SK-N-SH (cell line): ENCODE data around the gene S100A8. TPM values are rescaled to one million over a fixed set of nuclear protein-coding genes. Genes with fewer than 3 reads are reported as not detected.

ENCODE experiments used
- CTCF ChIA-PET: fragments of 300-600, 350-600 bp; formaldehyde crosslinking; extraction: SDS; loops from one replicate; lab custom pipeline; 2021; lab: Yijun Ruan, JAX
- POLR2A ChIA-PET: fragments of 350-600 bp; sonication (Branson Sonifier 250); formaldehyde crosslinking; extraction: SDS; loops from one replicate; lab custom pipeline; 2020; ENCODE audit warnings: antibody characterized with exemption, inconsistent platforms; lab: Yijun Ruan, JAX
- DNase-seq: peaks from one replicate; pipeline ENCODE4 v3.0.0; 2012
- H2AFZ ChIP-seq: fragments of 200-600 bp; sonication (generic); 2 replicates; pipeline ENCODE4 v1.8.1; 2016; ENCODE audit warnings: antibody characterized with exemption, mild to moderate bottlenecking, low read depth
- H3F3A ChIP-seq: fragments of 200-600 bp; sonication (generic); replicated peaks from 2 replicates; pipeline ENCODE3; 2016; ENCODE audit warnings: antibody characterized with exemption, mild to moderate bottlenecking; ENCODE audit not compliant: insufficient read depth
- H3K27ac ChIP-seq, 2 experiments: fragments of 200-500 bp in 1 of 2; fragments of 200-600 bp in 1 of 2; sonication (Bioruptor generic) in 1 of 2; sonication (generic), shearing (Covaris generic) in 1 of 2; 2 replicates each; pipeline versions ENCODE4 v1.5.1 to v1.6.1; 2014 to 2016; ENCODE audit warnings: low read depth in 2 of 2, inconsistent platforms in 1 of 2, low read length in 1 of 2, mild to moderate bottlenecking in 1 of 2, mixed read lengths in 1 of 2
- H3K27me3 ChIP-seq: fragments of 200-600 bp; sonication (generic), shearing (Covaris generic); 2 replicates; pipeline ENCODE4 v1.6.1; 2016; ENCODE audit warnings: mixed run types; ENCODE audit not compliant: insufficient read depth
- H3K36me3 ChIP-seq, 2 experiments: fragments of 200-500 bp in 1 of 2; fragments of 200-600 bp in 1 of 2; sonication (Bioruptor generic) in 1 of 2; sonication (generic) in 1 of 2; replicated peaks in 1 of 2; 2 replicates each; pipeline versions ENCODE3 to v1.5.1; 2014 to 2016; ENCODE audit warnings: low read length in 1 of 2, mild to moderate bottlenecking in 1 of 2; ENCODE audit not compliant: insufficient read depth in 2 of 2, control insufficient read depth in 1 of 2
- H3K4me1 ChIP-seq, 2 experiments: fragments of 200-500 bp in 1 of 2; fragments of 200-600 bp in 1 of 2; sonication (Bioruptor generic) in 1 of 2; sonication (generic), shearing (Covaris generic) in 1 of 2; 2 replicates each; pipeline versions ENCODE4 v1.5.1 to v1.6.1; 2014 to 2016; ENCODE audit warnings: low read depth in 1 of 2, low read length in 1 of 2, mixed run types in 1 of 2; ENCODE audit not compliant: insufficient read depth in 2 of 2, control insufficient read depth in 1 of 2
- H3K4me2 ChIP-seq: fragments of 200-600 bp; sonication (generic), shearing (Covaris generic); 2 replicates; pipeline ENCODE4 v1.6.1; 2017; ENCODE audit warnings: mixed run types
- H3K4me3 ChIP-seq, 2 experiments: fragments of 200-500 bp in 1 of 2; fragments of 200-600 bp in 1 of 2; sonication (Bioruptor generic) in 1 of 2; sonication (generic), shearing (Covaris generic) in 1 of 2; 2 replicates each; pipeline versions ENCODE4 v1.5.1 to v1.8.1; 2014 to 2016; ENCODE audit warnings: low read depth in 2 of 2, inconsistent platforms in 1 of 2, low read length in 1 of 2, mild to moderate bottlenecking in 1 of 2, mixed read lengths in 1 of 2, moderate library complexity in 1 of 2
- H3K79me2 ChIP-seq: fragments of 200-600 bp; sonication (generic); 2 replicates; pipeline ENCODE4 v1.8.1; 2017; ENCODE audit warnings: mild to moderate bottlenecking; ENCODE audit not compliant: insufficient read depth
- H3K9ac ChIP-seq: fragments of 200-600 bp; sonication (generic); 2 replicates; pipeline ENCODE4 v1.6.1; 2017; ENCODE audit warnings: mixed run types
- H3K9me2 ChIP-seq: fragments of 200-600 bp; sonication (generic); 2 replicates; pipeline ENCODE4 v1.6.1; 2017; ENCODE audit warnings: mixed run types
- H3K9me3 ChIP-seq: fragments of 200-600 bp; sonication (generic); 2 replicates; pipeline ENCODE4 v1.6.1; 2017; ENCODE audit warnings: mixed run types, mild to moderate bottlenecking, moderate library complexity
- H4K20me1 ChIP-seq: fragments of 200-600 bp; sonication (generic); 2 replicates; pipeline ENCODE4 v1.6.1; 2017; ENCODE audit warnings: mild to moderate bottlenecking, mixed run types; ENCODE audit not compliant: insufficient read depth
- CHD2 ChIP-seq: fragments of 150-350 bp; IDR thresholded peaks from 2 replicates; pipeline ENCODE4 v1.6.1; 2018; ENCODE audit warnings: low read length; ENCODE audit not compliant: partially characterized antibody
- EP300 ChIP-seq, 2 experiments: IDR thresholded peaks; 2 replicates each; pipeline versions ENCODE4 v1.4.0 to v1.6.1; 2012; ENCODE audit warnings: borderline replicate concordance in 1 of 2, low read depth in 1 of 2, low read length in 1 of 2
- EZH2phosphoT487 ChIP-seq: fragments of 200-600 bp; sonication (generic); IDR thresholded peaks from 2 replicates; pipeline ENCODE4 v1.6.1; 2017; ENCODE audit warnings: low read depth, mixed run types, mild to moderate bottlenecking, antibody characterized with exemption, moderate library complexity, borderline replicate concordance
- FOSL2 ChIP-seq: IDR thresholded peaks from 2 replicates; pipeline ENCODE4 v1.4.0; 2012; ENCODE audit warnings: low read depth, mild to moderate bottlenecking, moderate library complexity, borderline replicate concordance
- FOXJ3 ChIP-seq: sonication (generic); formaldehyde crosslinking; IDR thresholded peaks from 2 replicates; pipeline ENCODE4 v1.5.1; 2020; ENCODE audit warnings: mild to moderate bottlenecking, missing genetic modification reagents
- FOXM1 ChIP-seq: IDR thresholded peaks from 2 replicates; pipeline ENCODE4 v1.4.0; 2012; ENCODE audit warnings: low read depth, mild to moderate bottlenecking
- GATA2 ChIP-seq: sonication (generic); formaldehyde crosslinking; IDR thresholded peaks from 2 replicates; pipeline ENCODE4 v1.5.0; 2020; ENCODE audit warnings: mild to moderate bottlenecking, missing genetic modification reagents
- JUND ChIP-seq: IDR thresholded peaks from 2 replicates; pipeline ENCODE4 v1.4.0; 2012
- NFIC ChIP-seq: IDR thresholded peaks from 2 replicates; pipeline ENCODE4 v1.4.0; 2012; ENCODE audit warnings: borderline replicate concordance
- POLR2AphosphoS5 ChIP-seq: IDR thresholded peaks from 2 replicates; pipeline ENCODE4 v1.6.1; 2012; ENCODE audit warnings: low read depth, low read length
- RAD21 ChIP-seq: IDR thresholded peaks from 2 replicates; pipeline ENCODE4 v1.6.1; 2012; ENCODE audit warnings: mild to moderate bottlenecking, low read length
- RFX5 ChIP-seq: IDR thresholded peaks from 2 replicates; pipeline ENCODE4 v1.6.1; 2012; ENCODE audit warnings: mild to moderate bottlenecking, improper control_type of control experiment, low read length
- SMC3 ChIP-seq: IDR thresholded peaks from 2 replicates; pipeline ENCODE4 v1.6.1; 2012; ENCODE audit warnings: low read depth, low read length, improper control_type of control experiment
- TAF1 ChIP-seq: IDR thresholded peaks from 2 replicates; pipeline ENCODE4 v1.6.1; 2012; ENCODE audit warnings: low read depth, mild to moderate bottlenecking, low read length, moderate library complexity, borderline replicate concordance
- TCF12 ChIP-seq: IDR thresholded peaks from 2 replicates; pipeline ENCODE4 v1.4.0; 2012
- TEAD4 ChIP-seq: IDR thresholded peaks from 2 replicates; pipeline ENCODE4 v1.4.0; 2012; ENCODE audit warnings: mild to moderate bottlenecking, borderline replicate concordance; ENCODE audit not compliant: insufficient read depth
- YY1 ChIP-seq: IDR thresholded peaks from 2 replicates; pipeline ENCODE4 v1.4.0; 2012; ENCODE audit warnings: low read depth, mild to moderate bottlenecking
- WGBS: methylation state at CpG from one replicate; pipeline ENCODE4 v1.1.6; 2017; ENCODE audit warnings: low lambda C conversion rate; 5-methylcytosine and 5-hydroxymethylcytosine counted together
- polyA plus RNA-seq, 3 experiments: library from polyadenylated mRNA; depleted of rRNA; stranded (reverse); fragments of >200 nt; gene quantifications; 2 replicates each; pipeline ENCODE4 v1.2.3, GENCODE V29; 2012
- TF ChIP-seq, protein P1 (sequence below): fragments of 150-350 bp; IDR thresholded peaks from 2 replicates; pipeline ENCODE4 v1.6.1; 2016; ENCODE audit warnings: mild to moderate bottlenecking, low read depth, low read length
- TF ChIP-seq, protein P2 (sequence below): IDR thresholded peaks from 2 replicates; pipeline ENCODE4 v1.4.0; 2012; ENCODE audit warnings: low read depth, borderline replicate concordance

Gene S100A8
- polyA plus RNA-seq, 1 of the 3 experiments (the other 2 are of a cell fraction) = not detected

GRCh38 chr1:153366261-153366660, 24.6 kb downstream of the S100A8 start:
- Histone ChIP-seq H3K9ac (no peak overlapping the region), H3K9me2 (no peaks in the 10 kb centered on the region), H3F3A (no peaks in the 10 kb centered on the region), H3K9me3 (no peaks in the 10 kb centered on the region), H3K79me2 (no peaks in the 10 kb centered on the region), H2AFZ (no peak overlapping the region), H3K27ac (no peak overlapping the region), H3K27me3 (peaks cover 31% of the 10 kb centered on the region; the same call in 1 of the 2 replicates), H3K36me3 (no peaks in the 10 kb centered on the region), H3K4me1 (no peaks in the 10 kb centered on the region), H4K20me1 (no peaks in the 10 kb centered on the region), H3K4me2 (no peak overlapping the region), H3K4me3 (no peak overlapping the region)
- ChIA-PET CTCF (interaction anchor here (1.8 to 2.8 kb wide), 3 partner anchors 11 to 129 kb away, joined by 5 to 11 read pairs (median 6); no protein-coding TSS in a partner anchor), POLR2A (no interaction called here)
- 11% methylated on average over 6 of the region's 6 CpGs for WGBS
- no peak for DNase-seq
- TF ChIP-seq FOXM1 = no peak
- TF ChIP-seq YY1 = no peak
- TF ChIP-seq, protein P1, sequence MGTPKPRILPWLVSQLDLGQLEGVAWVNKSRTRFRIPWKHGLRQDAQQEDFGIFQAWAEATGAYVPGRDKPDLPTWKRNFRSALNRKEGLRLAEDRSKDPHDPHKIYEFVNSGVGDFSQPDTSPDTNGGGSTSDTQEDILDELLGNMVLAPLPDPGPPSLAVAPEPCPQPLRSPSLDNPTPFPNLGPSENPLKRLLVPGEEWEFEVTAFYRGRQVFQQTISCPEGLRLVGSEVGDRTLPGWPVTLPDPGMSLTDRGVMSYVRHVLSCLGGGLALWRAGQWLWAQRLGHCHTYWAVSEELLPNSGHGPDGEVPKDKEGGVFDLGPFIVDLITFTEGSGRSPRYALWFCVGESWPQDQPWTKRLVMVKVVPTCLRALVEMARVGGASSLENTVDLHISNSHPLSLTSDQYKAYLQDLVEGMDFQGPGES = no peak
- no peak for TF ChIP-seq RAD21
- no peak for TF ChIP-seq POLR2AphosphoS5
- TF ChIP-seq EZH2phosphoT487 = no peak

DNA sequence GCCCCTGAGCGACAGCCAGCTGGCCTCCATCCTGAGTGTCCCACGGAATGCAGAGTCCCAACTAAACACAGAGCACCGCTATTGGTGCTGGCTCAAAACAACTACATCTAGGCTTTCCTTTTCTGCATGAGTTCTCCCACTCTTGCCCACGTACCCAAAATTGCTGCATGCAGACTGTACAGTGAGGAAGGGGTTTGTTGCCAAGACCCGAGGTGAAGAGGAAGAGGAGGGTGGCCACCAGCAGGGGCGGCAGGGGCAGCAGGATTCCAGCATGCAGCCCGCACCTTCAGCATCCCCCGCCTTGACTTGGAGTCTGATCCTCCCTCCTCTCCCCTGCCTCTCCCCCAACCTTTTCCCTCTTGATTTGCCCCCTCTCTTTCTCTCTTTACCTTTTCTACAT, 25.2 kb downstream of the S100A8 start:
- H3K4me3 ChIP-seq = no peak overlapping the region
- H3K9ac ChIP-seq = no peak overlapping the region
- no peak overlapping the region for H3K27ac ChIP-seq
- H3K79me2 ChIP-seq = no peaks in the 10 kb centered on the region
- H3K9me2 ChIP-seq = no peaks in the 10 kb centered on the region
- no peak for TF ChIP-seq SMC3
- TF ChIP-seq FOXJ3 (CRISPR knock-in tag) = no peak
- TF ChIP-seq, protein P1 = no peak
- TF ChIP-seq, protein P2, sequence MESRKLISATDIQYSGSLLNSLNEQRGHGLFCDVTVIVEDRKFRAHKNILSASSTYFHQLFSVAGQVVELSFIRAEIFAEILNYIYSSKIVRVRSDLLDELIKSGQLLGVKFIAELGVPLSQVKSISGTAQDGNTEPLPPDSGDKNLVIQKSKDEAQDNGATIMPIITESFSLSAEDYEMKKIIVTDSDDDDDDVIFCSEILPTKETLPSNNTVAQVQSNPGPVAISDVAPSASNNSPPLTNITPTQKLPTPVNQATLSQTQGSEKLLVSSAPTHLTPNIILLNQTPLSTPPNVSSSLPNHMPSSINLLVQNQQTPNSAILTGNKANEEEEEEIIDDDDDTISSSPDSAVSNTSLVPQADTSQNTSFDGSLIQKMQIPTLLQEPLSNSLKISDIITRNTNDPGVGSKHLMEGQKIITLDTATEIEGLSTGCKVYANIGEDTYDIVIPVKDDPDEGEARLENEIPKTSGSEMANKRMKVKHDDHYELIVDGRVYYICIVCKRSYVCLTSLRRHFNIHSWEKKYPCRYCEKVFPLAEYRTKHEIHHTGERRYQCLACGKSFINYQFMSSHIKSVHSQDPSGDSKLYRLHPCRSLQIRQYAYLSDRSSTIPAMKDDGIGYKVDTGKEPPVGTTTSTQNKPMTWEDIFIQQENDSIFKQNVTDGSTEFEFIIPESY = no peak
- no peak for TF ChIP-seq GATA2 (CRISPR knock-in tag)
- TF ChIP-seq CHD2 = no peak
- no peak for TF ChIP-seq RAD21
- TF ChIP-seq TAF1 = no peak
- no peak for TF ChIP-seq TCF12
- no peak for TF ChIP-seq EP300 (IDR thresholded peaks at IDR 0.05; ENCODE audit: borderline replicate concordance in 1 of 2, low read depth in 1 of 2, low read length in 1 of 2)
- no peak for TF ChIP-seq YY1
- TF ChIP-seq TEAD4 = no peak
- no peak for TF ChIP-seq JUND
- no peak for TF ChIP-seq RFX5
- no peak for TF ChIP-seq NFIC
- TF ChIP-seq FOSL2 = no peak
- TF ChIP-seq, all 33 proteins: peak for 0
- Histone ChIP-seq H3K27me3 (peaks cover 31% of the 10 kb centered on the region; the same call in 1 of the 2 replicates), H3K36me3 (no peaks in the 10 kb centered on the region), H3F3A (no peaks in the 10 kb centered on the region), H4K20me1 (no peaks in the 10 kb centered on the region), H3K9me3 (no peaks in the 10 kb centered on the region), H3K4me1 (no peaks in the 10 kb centered on the region), H3K4me2 (no peak overlapping the region), H2AFZ (no peak overlapping the region)
- ChIA-PET CTCF (interaction anchor here (1.6 to 2.8 kb wide), 3 partner anchors 11 to 129 kb away, joined by 5 to 11 read pairs (median 6); no protein-coding TSS in a partner anchor), POLR2A (no interaction called here)
- no peak for DNase-seq
- 10% methylated on average over 8 of the region's 8 CpGs for WGBS
